SKM-1 treated with dmso at 0.1 percent for 144 hours (cell line): ENCODE measurements around the gene RNASET2.

Source experiments
- DNase-seq: peaks from one replicate; lab custom pipeline; 2025; ENCODE audit not compliant: unreplicated experiment; lab: John Stamatoyannopoulos, UW

The RNASET2 gene

GRCh38 chr6:166956444-166957086 is at the start of gene RNASET2:
Gene RNASET2 (minus strand): TSS chr6:166956550. CDS start chr6:166956182, 368 bp downstream.
- peak; percentile 81 for DNase-seq

- no peak for DNase-seq
These were observed 49.2 kb upstream of the RNASET2 start for GRCh38 chr6:167005350-167006159.

- no peak for DNase-seq
These were observed 44.4 kb upstream of the RNASET2 start for GRCh38 chr6:167000759-167001158.

DNA sequence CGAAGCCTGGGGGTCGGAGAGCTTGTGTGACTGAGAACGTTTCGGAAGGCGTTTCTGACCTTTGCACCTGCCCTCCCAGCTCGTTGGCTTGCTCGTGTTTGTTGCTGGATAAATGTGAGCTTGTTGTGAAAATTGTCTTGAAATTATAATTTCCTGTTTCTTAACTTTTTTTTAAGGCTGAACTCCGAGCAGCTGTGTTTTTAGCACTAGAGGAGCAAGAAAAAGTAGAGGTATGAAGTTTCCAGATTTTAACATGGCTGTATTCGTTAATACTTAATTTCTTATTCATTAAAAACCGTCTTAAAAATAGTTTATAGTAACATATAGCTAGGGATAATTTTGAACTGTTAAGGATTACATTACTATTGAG is 43.5 kb upstream of the RNASET2 start:
- no peak for DNase-seq

GRCh38 chr6:166999145-166999883 is 43.0 kb upstream of the RNASET2 start, which contains the start of gene CEP43:
Gene CEP43 (plus strand): TSS chr6:166999397. CDS start chr6:166999413, 16 bp downstream.
- peak; percentile 93 for DNase-seq

- no peak for DNase-seq
These were observed 42.1 kb upstream of the RNASET2 start for GRCh38 chr6:166998256-166999144.

DNA sequence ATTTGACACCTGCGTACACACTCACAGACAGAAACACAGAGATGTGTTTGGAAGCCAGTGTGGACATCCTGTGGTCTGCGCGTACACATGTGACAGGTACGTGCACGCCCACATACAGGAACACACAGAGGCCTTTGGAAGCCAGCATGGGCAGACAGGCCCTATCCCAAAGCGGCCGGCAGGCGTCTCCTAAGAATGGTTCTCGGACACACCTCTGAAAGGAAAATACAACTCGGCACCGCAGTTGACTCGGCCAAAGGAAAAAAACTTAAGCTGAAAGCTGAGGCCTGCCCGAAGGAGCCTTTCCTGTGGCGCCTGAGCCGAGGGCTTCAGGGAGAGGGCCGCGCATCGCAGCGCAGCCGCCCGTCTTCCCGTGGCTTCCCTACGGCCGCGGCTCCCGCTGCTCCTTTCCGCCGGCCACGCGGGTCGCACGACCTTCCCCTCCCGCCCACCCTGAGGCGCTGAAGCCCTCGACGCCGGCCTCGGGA is 41.5 kb upstream of the RNASET2 start:
- DNase-seq = peak; percentile 53

GRCh38 chr6:166997348-166997747 is 41.0 kb upstream of the RNASET2 start:
- DNase-seq = no peak

DNA sequence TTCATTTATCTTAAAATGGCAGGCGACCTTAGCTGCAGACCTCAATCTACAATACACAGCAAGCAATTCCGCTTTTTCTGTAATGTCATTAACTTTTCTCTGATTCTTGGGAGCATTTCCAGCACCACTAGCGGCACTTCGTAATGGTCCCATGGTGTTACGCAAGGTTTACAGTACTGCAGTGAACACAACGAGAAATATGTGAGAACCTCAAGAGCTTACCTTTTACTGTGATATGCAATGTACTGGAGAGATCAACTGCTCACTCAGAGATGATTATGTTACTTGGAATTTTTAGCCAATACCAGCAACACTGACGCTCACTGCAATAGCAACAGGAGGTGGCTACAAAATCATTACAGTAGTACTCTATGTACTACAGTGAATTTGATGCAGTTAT is 40.1 kb upstream of the RNASET2 start:
- DNase-seq = no peak

DNA sequence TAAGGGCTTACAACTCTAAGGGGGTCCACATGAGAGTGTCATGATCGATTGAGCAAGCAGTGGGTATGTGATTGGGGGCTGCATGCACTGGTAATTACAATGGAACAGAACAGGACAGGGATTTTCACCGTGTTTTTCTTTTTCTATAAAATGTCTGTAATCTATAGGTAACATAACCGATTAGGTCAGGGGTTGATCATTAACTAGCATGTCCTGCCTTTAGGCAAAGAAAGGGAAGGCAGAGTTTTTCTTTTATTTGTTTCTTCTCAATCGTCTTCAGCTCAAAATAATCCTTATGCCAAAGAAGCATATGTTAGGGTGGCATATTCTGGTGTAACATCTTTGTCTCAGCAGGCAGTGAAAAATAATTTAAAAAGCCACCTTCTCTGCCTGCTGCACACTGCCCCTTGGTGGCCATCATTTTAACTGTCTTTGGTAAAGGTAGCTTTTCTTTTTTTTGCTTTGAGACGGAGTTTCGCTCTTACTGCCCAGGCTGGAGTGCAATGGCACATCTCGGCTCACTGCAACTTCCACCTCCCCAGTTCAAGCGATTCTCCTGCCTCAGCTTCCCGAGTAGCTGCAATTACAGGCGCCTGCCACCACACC is 33.2 kb upstream of the RNASET2 start:
- peak; percentile 4 for DNase-seq

DNA sequence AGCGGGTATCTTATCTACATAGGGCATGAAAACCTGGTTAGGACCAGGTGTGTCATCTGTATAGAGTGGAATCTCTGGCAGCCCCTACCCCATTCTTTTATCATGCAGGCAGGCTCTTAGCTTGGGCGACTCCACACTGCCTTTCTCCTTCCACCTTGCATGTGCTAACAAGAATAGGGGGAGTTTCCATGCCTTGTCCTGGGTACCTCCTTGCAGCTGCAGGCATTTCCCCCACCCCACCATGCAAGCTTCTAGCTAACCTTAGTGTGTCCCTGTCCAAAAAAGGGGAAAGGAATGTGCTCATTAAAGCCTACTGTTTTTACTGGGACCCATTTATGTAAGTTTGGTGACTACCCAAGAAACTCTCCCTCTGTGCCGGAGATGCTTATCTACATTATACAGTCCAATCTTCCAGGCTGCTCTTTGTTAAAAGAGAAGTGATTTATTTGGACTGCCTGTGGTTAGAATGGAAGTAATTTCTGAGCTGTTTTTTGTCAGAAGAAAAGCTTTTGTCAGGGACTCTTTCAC is 32.4 kb upstream of the RNASET2 start:
- no peak for DNase-seq

- DNase-seq = no peak
These were observed 31.6 kb upstream of the RNASET2 start for GRCh38 chr6:166987930-166988329.

DNA sequence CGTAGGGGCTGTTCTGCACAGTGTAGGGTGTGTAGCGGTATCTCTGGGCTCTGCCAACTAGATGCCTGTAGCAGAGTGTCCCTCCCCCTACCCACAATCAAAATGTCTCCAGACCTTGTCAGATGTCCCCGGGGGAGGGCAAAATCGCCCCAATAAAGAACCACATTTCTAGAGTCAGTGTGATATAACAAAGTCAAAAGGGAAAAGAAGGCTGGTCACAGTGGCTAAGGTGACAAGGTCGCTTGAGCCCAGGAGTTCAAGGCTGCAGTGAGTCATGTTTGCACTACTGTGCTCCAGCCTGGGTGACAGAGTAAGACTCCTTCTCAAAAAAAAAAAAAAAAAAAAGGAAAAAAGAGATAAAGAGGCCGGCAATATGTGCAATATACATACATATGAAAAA is 31.1 kb upstream of the RNASET2 start:
- no peak for DNase-seq

- no peak for DNase-seq
These were observed 24.4 kb upstream of the RNASET2 start for GRCh38 chr6:166980738-166981137.

DNA sequence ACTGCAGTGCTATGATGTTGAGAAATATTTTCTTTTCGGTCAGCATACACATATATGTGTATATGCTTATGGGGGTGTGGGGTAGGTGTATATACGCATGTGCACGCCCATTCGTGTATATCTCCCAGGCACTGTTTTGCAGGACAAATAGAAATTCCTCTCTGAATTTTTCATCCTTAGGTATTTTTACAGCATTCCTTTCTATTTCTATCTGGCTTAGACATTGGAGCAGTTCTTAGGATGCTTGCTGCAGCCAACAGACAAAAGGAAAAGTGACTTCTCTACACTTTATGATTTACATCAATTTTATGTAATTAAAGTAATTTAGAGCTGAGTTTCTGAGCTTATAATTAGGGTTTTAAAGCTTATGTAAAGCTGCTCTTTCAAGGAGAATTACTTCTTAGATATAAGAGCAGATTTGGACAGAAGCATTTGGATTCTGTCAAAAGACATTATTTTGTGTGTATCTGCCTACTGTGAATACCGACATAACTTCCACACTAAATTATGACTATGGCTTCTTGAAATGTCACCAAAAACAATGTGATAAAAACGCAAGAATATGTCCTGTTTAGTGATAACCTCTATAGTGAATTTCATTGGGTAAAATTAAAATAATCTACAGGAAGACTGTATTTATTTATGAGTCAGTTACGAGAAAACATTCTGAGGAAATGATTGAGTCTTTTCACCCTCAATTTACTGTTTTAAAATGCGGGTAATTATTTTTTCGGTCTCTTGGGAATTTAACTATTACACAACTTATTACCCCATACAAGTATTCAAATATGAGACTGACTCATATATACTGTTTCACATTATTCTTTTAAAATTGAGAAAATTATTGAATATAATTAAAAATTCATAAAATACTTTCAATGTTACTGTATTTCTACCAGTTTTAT is 21.5 kb upstream of the RNASET2 start:
- no peak for DNase-seq

GRCh38 chr6:166976636-166977035 is 20.3 kb upstream of the RNASET2 start:
- no peak for DNase-seq

DNA sequence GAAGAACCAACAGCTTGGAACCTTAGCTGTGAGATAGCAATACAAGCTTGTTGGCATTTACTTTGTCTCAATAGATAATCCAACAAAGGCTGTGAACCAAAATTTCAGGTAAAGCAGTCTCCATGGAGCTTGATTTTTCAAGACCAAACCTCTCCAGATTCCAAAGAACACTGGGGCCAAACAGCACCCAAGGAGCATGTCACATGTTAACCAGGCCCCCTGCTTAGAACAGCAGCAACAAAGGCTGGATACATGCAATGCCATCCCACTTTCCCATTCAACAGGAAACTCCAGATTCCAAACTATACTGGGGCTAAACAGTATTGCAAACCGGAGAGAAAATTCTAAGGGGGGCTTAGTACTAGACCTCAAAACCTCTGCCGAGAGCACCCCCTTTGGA is 15.8 kb upstream of the RNASET2 start:
- no peak for DNase-seq

DNA sequence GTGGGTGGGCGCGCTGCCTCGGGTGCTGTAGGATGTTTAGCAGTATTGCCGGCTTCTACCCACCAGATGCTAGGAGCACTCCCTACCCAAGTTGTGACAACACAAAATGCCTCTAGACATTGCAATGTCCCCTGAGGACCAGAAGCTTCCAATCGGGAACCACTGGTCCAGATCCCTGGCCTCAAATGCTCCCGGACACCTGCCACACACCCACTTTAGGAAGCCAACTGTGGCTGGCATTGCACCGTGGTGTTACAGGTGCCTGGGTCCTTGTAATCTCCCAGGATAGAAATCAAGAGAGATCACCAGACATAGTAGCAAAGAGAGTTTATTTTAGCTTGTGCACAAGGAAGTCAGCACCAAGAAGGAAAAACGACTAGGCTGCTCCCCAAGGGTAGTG is 14.9 kb upstream of the RNASET2 start:
- no peak for DNase-seq

GRCh38 chr6:166970776-166971175 is 14.4 kb upstream of the RNASET2 start:
- no peak for DNase-seq
